SKM-1 (cell line): ENCODE results near the gene TAF1C.

ENCODE experiments used
- DNase-seq: peaks from one replicate; lab custom pipeline; 2025; ENCODE audit not compliant: unreplicated experiment; lab: John Stamatoyannopoulos, UW

The TAF1C gene

DNA sequence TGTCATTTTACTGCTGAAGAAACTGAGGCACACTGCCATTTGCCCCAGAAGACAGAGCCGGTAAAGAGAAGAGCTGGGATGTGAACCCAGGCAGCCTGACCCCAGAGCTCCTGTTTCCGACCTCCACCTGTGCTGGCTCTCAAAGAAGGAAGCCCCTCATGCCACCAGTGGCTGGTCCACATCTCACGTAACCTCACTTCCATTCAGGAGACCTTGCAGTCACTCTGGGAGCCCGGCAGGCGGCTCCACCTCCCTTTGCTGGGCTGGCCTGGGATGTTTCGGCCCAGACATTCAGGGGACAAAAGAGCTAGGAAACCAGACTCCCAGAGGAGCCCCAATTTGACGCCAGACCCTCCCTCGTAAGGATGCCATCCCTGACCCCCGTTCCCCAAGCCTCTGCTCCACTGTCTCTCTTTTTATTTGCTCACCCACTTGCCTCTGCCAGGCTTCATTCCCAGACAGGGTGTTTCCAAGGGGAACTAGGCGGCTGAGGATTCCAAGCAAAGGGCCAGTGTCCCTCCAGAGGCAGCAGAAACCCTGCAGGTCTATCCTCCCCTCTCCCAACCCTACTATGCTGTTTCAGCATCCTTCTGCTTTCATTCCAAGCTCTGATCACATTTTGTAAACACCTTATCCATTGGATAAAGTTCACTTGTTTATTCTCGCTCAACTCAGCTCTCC, 2.8 kb downstream of the TAF1C start:
- DNase-seq, result no peak

DNA sequence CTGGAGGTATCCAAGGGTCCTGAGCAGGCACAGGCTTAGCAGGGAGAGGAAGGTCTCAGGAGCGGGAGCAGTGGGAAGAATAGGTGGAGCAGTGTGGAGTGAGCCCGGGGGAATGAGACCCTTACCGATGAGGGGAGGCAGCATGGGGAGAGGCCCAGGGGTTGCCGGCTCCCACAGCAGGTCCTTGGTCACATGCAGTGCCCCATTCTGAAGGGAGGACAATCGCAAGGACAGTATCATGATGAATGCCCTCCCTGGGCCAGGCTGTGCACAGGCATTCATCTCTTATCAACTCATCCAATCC, 3.3 kb downstream of the TAF1C start:
- no peak for DNase-seq

DNA sequence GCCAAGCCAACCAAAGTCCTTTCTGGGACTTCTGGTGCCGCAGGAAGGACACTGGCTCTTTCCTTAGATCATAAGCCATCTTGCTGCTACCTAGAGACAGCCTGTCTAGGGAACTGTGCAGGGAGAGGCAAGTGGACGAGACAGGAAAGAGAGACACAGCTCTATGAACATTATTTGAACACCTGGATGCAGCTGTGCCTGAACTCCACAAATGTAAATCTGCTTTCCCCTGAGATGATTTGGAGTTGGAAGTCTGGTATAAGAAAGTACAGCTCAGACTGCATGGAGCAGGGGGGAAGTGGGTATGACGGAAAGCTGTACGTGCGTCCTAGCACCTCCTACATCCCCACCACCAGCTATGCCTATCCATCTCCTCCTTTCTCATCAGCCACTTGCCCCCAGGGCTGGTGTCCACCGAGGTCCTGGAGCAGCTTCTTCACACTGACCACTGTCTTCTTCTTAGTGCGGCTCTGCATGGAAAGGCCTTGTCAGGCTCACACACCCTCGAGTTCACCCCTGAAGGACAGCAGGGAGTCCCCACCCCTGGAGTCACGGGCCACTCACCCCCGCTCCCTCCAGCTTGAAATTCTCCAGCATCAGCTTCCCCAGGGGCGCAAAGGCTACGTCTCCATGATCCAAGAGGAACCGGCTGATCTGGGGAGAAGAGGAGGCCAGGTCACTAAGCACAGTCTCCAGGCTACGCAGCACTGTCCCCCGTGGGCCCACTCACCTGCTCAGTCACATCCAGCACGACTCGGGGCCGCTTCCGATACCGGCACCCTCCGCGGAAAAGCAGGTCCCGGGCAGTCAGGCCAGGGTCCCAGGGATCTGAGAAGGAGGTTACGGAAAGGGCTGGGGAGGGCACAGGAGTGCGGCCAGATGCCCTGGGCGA, 3.9 kb downstream of the TAF1C start:
- no peak for DNase-seq

DNA sequence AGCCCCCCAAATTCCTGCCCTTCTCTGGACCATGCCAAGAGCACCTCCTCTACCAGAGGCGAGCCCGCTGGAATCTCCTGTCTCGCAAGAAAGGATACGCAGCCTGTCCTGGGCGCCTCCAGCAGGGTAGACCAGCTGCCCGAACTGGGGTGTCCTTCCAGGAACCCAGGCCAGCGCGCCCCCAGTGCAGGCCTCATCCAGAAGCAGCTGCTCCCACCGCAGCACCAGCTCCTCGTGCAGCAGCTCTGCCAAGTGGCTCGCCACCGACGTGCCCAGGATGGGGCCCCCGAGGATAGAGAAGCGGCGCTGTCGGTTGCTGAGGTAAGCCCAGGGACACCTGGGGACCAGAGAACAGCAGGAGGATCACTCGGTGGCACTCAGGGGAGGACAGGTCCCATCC, 4.8 kb downstream of the TAF1C start:
- DNase-seq, result no peak

DNA sequence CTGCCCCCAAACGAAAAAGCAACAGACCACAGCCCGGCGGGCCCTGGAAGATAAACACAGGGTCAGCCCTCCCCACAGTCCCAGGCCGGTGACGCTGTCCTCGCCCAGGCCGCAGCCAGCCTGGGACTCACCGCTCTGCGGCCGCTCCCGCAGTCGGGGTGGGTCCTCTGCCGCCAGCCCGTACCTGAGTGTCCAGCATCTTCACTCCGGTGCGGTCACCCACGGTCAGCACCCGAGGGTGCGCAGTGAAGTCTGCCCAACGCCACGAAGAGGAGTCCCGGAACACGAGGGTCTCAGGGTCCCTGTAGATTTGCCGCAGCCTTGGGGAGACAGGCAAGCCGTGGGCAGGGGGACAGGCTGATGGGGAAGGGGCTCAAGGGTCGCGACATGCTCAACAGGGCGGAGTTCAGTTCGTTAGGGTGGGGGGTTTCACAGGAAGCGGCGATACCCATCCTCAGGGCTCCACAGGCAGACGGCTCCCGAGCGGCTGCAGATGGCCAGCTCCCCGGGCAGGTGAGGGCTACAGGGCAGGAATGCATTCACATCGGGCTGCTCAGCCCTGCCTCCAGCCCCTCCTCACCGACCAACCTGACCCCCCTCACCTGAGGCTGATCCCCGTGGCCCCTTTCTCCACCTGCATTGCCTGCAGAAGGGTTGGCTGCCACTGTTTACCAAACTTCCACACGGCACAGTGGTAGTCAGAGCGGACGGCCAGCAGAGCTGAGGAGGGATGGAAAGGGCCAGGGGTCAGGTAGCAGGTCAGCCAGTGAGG, 5.5 kb downstream of the TAF1C start:
- DNase-seq, result no peak

DNA sequence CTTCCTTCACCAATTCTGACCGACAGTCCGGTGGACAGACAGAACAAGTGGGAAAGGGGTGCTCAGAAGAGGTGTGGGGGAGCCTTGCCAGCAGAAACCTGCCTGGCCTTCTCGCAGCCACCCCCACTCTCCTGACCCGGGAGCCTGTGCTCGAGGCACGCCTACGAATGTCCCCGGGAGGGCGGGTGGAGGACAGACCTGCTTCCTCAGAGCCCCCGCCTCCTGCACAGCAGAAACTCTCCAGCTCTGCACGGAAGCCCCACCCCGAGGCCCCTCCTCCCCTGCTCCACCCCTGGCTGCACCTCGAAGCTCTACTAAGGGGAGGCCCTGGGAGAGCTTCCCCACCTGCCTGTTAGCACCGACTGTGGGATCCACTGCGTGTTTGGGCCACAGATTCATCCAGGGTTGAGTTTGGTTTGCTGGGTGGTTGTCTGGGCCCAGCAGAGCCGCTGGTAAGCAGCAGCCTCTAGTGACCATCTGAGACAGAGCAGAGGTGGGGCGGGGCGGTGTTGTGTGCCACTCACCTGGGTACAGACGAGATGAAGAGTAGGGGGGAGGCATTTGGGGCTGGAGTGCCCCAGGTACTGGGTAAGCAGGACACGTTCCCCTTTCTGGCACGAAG, 6.2 kb downstream of the TAF1C start:
- DNase-seq, result no peak

DNA sequence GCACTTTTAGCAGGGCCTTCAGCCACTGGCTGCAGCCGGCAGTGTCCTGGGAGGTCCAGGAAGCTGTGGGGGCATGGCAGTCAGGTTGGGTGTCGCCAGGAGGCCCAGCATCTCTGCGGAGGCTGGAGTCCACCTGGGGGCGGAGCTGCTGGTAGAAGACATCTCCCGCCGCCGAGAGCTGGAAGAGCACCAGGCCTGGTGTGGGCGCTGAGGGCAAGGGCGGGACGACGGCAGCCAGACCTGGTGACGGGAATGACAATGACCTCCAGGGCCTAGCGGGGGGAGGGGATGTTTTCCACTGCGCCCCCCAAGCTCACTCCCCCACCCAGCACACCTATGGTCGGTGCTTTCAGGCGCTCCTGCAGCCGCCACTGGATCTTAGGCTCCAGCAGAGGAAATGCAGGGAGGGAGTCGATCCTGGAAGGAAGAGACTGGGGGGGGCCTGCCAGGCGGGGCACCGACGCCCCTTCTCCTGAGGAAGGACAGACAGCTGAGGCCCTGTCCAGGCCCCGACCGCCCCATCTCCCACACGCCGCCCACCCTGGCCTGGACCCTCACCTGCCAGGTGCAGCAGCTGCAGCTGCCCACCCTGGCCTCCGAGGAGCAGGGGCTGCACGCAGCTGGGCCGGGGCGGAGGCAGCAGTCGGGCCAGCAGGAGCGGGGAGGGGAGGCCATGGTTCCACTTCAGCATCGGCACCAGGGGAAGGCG, 7.1 kb downstream of the TAF1C start:
- no peak for DNase-seq

DNA sequence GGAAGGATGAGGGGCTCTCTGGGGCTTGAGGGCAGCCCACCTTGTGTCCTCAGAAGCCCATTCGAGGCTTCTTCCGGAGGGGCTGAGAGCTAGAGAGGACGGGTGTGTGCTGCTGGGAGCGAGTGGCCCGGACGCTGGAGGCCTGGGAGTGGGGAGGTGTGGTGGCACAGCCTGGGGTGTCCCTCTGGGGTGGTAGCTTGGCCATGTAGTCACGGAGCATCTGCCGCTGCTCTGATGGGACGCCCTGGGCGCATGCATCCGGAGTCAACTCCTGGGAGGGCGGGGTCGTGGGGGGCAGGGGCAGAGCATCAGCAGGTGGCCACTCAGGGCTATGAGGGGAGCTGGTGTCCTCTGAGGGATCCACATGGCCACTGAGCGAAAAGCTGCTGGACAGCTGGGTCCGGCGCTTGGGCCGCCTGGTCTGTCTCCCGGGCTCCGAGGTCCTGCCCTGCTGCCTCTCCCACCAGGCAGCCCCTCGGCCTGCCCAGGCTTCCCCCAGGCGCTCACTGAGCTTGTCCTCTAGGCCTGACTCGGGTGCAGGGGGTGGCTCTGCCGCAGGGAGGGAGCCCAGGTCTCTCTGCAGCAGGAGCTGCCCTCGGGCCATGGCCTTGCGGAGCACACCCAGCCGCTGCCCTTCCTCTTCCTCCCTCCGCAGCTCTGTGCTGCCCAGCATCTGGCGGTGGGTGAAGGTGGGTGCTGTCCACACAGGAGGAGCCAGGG, 7.8 kb downstream of the TAF1C start:
- no peak for DNase-seq

DNA sequence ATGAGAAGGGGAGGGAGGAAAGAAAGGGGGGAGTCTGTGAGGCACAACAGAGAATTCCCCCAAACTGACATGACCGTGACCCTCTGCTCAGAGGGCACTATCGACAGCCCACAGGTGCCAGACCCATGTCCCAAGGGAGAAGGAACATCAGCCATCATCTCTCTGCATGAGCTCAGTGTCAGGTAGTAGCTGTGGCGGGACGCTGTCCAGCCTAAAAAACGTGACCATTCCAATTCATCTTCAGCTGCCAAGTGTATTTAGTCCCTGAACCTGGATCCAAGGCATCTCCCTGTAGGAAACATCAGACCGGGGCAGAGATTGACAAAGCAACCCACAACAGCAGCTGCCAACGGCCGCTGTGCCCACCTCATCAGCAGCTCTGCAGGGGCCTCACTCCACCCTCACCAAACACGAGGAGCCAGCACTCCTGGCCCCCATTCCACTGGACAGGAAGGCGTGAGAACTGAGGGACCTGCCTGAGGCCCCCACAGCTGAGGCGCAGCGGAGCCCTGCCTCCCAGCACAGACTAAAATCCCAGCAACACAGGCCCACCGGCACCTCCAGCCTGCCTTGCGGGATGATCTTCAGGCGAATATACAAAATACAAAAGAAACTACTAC, 8.6 kb downstream of the TAF1C start:
- DNase-seq, result no peak

DNA sequence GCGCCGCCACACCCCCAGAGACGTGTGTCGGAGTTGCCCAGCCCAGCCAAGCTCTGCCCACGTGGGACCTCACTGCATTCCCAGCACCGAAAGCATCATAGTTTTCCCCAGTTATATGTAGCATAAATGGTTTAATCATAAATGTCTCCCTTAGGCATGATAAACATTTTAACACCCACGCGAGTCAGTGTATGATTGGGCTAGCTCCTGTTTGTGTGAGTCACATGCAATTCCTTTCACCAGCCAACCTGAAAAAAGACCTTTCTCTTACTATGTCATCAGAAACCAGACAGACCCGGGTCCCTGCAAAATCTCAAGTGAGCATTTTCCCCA, 9.2 kb downstream of the TAF1C start:
- DNase-seq, result no peak

DNA sequence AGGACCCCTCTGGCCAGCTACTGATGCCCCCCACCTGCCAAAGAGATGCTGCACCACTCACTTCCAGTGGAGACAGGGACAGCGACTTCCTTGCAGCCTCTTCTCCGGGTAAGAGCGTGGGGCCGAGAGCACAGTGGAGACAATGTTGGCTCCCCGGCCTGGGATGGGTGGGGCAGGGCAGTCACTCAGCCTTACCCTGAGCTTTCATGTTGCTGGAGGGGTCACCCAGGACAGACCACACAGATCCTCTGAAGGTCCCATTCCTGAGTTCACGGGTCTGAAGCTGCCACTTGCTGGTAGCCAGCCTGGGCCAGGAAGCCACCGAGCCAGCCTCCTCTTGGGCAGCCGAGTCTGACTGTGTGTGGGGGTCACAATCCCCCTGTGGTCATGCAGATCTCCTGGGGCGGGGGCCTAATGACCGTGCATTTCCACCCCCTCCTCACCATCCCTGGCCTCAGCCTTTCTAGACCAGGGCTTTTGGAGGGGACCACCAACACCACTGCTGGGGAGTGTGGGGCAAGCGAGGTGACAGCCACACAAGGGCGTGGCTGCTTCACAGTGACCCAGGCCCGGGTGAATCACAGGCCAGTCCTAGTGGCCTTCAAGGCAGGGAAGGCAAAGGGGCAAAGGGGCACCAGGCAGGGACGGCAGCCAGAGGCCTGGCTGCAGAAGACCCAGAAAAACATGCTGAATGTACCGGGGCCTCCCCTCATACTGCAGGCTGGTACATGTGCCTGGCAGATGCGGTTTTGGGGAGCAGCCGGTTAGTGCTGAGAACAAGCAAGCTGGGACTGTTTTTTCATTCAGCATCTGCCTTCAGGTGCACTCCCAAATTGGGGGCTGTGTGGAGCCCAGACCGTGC, 10.4 kb downstream of the TAF1C start:
- DNase-seq, result no peak

DNA sequence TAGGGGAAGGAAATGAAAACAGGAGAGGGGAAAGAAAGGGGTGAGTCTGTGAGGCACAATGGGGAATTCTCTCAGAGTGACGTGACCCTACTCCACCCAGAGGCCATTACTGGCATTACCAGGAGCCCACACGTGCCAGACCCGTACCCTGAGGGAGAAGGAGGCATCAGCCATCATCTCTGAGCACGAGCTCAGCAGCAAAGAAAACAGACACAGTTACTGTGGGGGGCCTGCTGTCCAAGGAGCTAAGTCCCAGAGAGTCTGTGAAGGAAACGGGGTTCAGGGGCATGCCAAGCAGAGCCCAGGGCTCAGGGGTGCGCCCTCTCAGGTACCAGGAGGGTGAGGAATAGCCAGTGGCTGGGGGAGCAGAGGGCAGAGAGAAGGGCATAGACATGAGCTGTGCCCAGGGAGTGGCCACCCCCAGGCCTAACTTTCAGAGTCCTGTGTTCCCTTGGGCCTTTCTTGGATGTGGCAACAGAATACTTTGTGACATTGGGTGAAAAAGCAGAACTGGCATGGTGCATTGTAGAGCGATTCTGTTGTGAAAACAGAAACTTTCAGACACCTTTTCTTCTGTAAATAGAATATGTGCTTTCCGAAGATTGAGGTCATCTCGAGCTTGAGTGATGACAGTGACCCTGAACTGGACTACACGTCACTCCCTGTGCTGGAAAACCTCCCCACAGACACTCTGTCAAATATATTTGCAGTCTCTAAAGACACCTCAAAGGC, 11.3 kb downstream of the TAF1C start:
- peak; percentile 29 for DNase-seq

DNA sequence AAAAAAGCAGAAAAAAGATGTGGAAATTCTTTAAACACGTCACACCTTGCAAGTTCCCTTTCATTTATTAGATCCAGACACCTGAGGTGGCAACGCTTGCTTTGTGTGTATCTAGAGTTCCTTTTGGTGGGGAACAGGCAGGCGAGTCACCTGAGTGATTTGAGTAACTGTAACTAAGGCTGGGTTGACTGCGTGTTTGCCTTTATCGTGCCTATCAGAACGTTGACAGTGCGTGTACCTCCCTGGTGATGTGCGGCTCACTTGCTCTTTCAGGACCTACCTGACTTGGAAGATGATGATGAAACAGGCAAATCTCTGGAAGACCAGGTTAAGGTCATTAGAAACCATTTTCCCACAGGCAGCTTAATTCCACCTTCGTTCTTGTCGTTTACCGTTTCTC, 12.5 kb downstream of the TAF1C start:
- DNase-seq, result no peak

DNA sequence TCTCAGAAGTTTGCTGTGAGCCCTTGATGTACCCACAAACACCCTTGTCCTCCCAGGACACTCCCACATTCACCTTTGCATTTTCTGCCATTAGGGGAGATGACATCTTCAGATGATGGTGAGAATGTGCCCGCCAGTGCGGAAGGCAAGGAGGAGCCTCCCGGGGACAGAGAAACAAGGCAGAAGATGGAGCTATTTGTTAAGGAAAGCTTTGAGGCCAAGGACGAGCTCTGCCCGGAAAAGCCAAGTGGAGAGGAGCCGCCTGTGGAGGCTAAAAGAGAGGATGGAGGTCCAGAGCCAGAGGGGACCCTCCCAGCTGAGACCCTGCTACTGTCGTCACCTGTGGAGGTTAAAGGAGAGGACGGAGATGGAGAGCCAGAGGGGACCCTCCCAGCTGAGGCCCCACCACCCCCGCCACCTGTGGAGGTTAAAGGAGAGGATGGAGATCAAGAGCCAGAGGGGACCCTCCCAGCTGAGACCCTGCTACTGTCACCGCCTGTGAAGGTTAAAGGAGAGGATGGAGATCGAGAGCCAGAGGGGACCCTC, 17.0 kb downstream of the TAF1C start:
- DNase-seq, result no peak

DNA sequence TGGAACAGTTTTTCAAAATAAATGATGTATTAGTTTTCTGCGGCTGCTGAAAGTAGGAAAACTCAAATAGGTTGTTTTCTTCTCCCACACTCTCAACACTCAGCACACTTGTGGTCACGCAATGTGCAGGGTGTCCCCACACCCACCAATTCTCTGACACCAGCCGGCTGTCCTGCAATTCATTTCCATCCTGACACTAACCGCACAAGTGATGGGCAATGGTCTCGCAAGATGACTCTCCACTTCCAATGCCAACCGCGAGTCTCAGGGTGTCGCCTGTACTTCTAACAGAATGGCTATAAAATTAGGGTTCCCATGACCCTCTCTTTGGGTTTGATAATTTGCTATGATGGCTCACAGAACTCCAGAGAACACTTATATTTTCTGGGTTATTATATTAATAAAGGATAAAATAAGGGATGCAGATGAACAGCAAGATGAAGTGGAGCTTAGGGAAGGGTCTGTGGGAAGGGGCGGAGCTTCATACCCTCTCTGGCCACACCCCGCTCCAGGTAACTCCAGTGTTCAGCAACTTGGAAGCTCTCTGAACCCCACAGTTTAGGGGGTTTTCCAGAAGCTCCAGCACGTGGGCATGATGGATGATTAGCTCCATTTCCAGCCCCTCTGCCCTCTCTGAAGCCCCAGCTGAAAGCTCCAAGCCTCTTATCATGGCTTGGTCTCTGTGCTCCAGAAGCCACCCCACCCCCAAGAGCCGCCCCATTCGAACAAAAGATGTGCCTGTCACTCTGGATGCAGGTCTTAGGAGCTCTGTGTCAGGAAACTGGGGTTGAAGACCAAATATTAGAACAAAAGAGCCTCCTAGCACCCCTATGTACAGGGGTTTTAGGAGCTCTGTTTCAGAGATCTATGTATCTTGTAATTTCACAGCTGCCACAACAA, 19.8 kb downstream of the TAF1C start:
- no peak for DNase-seq

DNA sequence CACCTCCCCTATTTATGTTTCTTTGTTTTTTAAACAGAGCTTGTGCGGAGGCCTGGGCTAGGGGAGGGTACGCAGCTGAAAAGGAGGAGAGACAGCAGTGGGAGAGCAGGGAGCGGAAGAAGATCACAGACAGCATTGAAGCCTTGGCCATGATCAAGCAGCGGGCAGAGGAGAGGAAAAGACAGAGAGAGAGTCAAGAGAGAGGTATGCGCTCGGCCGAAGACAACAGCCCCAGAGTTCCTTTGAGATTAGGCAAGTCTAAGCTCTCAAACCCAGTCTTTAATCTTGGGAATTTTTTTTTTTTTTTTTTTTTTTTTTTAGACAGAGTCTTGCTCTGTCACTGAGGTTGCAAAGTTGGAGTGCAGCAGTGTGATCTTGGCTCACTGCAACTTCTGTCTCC, 21.1 kb downstream of the TAF1C start:
- DNase-seq, result no peak

DNA sequence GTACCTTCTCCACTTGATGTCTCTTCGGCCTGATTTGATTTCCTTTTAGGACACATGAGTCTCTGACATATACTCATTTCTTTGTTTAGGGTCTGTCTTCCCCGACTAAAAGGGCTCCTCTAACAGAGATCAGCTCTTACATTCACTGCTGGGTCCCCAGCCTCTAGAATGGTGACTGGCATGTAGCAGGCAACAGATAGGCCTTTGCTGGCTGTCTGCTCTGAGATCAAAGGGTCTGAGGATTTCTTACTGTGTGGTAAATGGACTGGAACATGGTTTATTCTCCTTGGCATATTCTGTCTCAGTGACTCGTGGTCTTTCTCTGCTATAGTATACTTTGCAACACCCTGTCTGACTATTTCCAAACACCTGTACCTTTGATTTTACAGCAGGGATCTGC, 25.1 kb downstream of the TAF1C start:
- no peak for DNase-seq
